Prostate gland (tissue), 2 donors: Measurements from ENCODE around the gene NR5A1.

Source experiments
- POLR2AphosphoS5 ChIP-seq: sonication (generic); formaldehyde crosslinking; IDR thresholded peaks from one replicate; pipeline ENCODE4 v1.6.1; 2017; ENCODE audit warnings: antibody characterized with exemption
- TF ChIP-seq, protein P1 (sequence below), 4 experiments: fragments of 200-600 bp in 2 of 4; fragments of 450-650 bp in 2 of 4; sonication (generic) in 2 of 4; IDR thresholded peaks; 1 replicate in 3 of 4; 2 replicates in 1 of 4; pipeline ENCODE4 v1.5.1; 2016 to 2019; ENCODE audit warnings: antibody characterized with exemption in 4 of 4, mild to moderate bottlenecking in 2 of 4, moderate library complexity in 2 of 4

DNA sequence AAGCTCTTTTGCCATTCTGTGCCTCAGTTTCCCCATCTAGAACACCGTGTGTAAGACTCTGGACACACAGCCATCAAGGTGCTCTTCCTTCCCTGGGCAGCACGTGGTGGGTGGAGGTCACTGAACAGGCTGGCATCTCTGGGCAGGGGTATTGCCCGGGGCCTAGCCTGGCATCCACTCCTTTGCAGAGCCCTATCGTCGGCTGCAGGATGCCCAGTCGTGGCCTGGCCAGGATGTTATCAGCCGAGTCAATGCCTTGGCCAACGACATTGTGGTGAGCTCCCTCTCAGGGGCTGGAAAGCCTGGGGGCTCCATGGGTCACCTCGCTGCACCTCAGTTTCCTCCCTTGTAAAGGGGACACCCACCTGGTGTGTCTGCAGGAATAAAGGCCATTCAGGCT, 52.9 kb downstream of the NR5A1 start:
- no peak for TF ChIP-seq POLR2AphosphoS5
- TF ChIP-seq, protein P1, sequence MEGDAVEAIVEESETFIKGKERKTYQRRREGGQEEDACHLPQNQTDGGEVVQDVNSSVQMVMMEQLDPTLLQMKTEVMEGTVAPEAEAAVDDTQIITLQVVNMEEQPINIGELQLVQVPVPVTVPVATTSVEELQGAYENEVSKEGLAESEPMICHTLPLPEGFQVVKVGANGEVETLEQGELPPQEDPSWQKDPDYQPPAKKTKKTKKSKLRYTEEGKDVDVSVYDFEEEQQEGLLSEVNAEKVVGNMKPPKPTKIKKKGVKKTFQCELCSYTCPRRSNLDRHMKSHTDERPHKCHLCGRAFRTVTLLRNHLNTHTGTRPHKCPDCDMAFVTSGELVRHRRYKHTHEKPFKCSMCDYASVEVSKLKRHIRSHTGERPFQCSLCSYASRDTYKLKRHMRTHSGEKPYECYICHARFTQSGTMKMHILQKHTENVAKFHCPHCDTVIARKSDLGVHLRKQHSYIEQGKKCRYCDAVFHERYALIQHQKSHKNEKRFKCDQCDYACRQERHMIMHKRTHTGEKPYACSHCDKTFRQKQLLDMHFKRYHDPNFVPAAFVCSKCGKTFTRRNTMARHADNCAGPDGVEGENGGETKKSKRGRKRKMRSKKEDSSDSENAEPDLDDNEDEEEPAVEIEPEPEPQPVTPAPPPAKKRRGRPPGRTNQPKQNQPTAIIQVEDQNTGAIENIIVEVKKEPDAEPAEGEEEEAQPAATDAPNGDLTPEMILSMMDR (IDR thresholded peaks at IDR 0.05) = no peak
